Pancreas (tissue), 10 donors: ENCODE measurements around the gene RAD23A. TPM values are rescaled to one million over a fixed set of nuclear protein-coding genes. Genes with fewer than 3 reads are reported as not detected.

Experiments
- ATAC-seq, 4 donors: fragments of 200-7000 bp; cut with Tn5 transposase; one replicate each; pipeline versions ENCODE4 v1.8.0 to v1.9.1; 2020; ENCODE audit warnings: mild to moderate bottlenecking in 4 of 4, moderate library complexity in 4 of 4
- DNase-seq, 6 donors: peaks; one replicate each; pipeline ENCODE4 v3.0.0-alpha.2; 2020
- FAIRE-seq: peaks from 2 replicates; lab custom pipeline; 2012; peaks lifted over from hg19 to GRCh38; lab: Jason Lieb, UNC
- H3K27ac ChIP-seq, 4 donors: fragments of 200-600 bp; sonication (generic); 1 replicate in 3 of 4; 2 replicates in 1 of 4; pipeline versions ENCODE4 v1.5.0 to v1.8.0; 2020
- H3K27me3 ChIP-seq, 4 donors: fragments of 200-600 bp; one replicate each; pipeline ENCODE4 v1.8.0; 2021
- H3K36me3 ChIP-seq, 3 donors: fragments of 200-600 bp; sonication (generic) in 1 of 3; one replicate each; pipeline versions ENCODE4 v1.5.0 to v1.8.0; 2020 to 2021
- H3K4me1 ChIP-seq, 3 donors: fragments of 200-600 bp; one replicate each; pipeline ENCODE4 v1.8.0; 2021
- H3K4me3 ChIP-seq, 4 donors: fragments of 200-600 bp; sonication (generic) in 2 of 4; one replicate each; pipeline versions ENCODE4 v1.5.0 to v1.8.0; 2020 to 2021
- H3K9me3 ChIP-seq, 4 donors: fragments of 200-600 bp; one replicate each; pipeline ENCODE4 v1.8.0; 2021
- CTCF ChIP-seq, 4 donors: fragments of 200-600 bp; sonication (generic) in 3 of 4; IDR thresholded peaks; one replicate each; pipeline versions ENCODE4 v1.5.0 to v1.8.0; 2021; ENCODE audit warnings: antibody characterized with exemption in 4 of 4
- WGBS, 2 donors: extraction: QIAGEN DNeasy Blood & Tissue Kit; methylation state at CpG; one replicate each; pipeline ENCODE4 v1.1.7; 2013; 5-methylcytosine and 5-hydroxymethylcytosine counted together
- intact Hi-C, 3 donors: fragments of 100-400 bp; cut with DNase I; formaldehyde crosslinking; loops; one replicate each; pipeline versions ENCODE4 v1.11.1 to v1.14.2; 2022
- polyA plus RNA-seq, 2 donors: library from polyadenylated mRNA; stranded (reverse); fragments of 200-250 nt; gene quantifications; one replicate each; pipeline ENCODE4 v1.2.3, GENCODE V29; 2013
- total RNA-seq, 6 donors: library from RNA; stranded (reverse); fragmentation: NEBNext Ultra II Directional in 4 of 6; extraction: Animal tissue kit (Norgen Biotek cat#: 25700) in 4 of 6; gene quantifications; one replicate each; pipeline versions ENCODE4 v1.2.1 to v1.2.4, GENCODE V29; 2021 to 2023
- donor health status: healthy with polysubstance abuse.
- donor health status: DM: no; HTN: no; CAD: no; lungs with moderate emphysema.
- donor health status: DM: no; HTN: no; CAD: no.
- donor health status: control.
- donor health status: control.
- donor health status: Bipolar disorder and iron deficiency.
- donor health status: DM: yes; HTN: yes; CAD: no.
- donor health status: DM: no; HTN: no; CAD: no.
- donor health status: DM: no; HTN: no; CAD: no.
- donor health status: DM: yes; HTN: yes; CAD: no.

The RAD23A gene
- total and polyA plus RNA-seq, 8 donors, result 35.0 to 99.1 (median 46.8) TPM

GRCh38 chr19:12943437-12944044, 2.1 kb upstream of the RAD23A start:
- no peaks in the 10 kb centered on the region for H3K27me3 ChIP-seq
- H3K9me3 ChIP-seq, result no peaks in the 10 kb centered on the region
- intact Hi-C loops, result no loop called here
- peaks cover 10 to 56% (median 30%) of the 10 kb centered on the region in 3 donors for H3K36me3 ChIP-seq
- no peak for TF ChIP-seq CTCF (IDR thresholded peaks at IDR 0.05)
- no peak for ATAC-seq
- H3K4me1 ChIP-seq, result peaks cover 19 to 28% (median 23%) of the 10 kb centered on the region in 3 donors
- WGBS, 2 donors, result 62 to 73% methylated on average over 18 of the region's 18 CpGs
- H3K27ac ChIP-seq, result no peak overlapping the region
- FAIRE-seq, result no peak
- no peak for DNase-seq
- no peak overlapping the region for H3K4me3 ChIP-seq

- H3K4me1 ChIP-seq, result peaks cover 19 to 28% (median 23%) of the 10 kb centered on the region in 3 donors
- ATAC-seq (no peak), DNase-seq (no peak), FAIRE-seq (no peak)
- no peak overlapping the region for H3K27ac ChIP-seq
- H3K36me3 ChIP-seq, result peaks cover 10 to 62% (median 36%) of the 10 kb centered on the region in 3 donors
- H3K27me3 ChIP-seq, result no peaks in the 10 kb centered on the region
- no peaks in the 10 kb centered on the region for H3K9me3 ChIP-seq
- no peak overlapping the region for H3K4me3 ChIP-seq
- WGBS, 2 donors, result 52 to 65% methylated on average over 2 of the region's 2 CpGs
- no peak for TF ChIP-seq CTCF (IDR thresholded peaks at IDR 0.05)
- intact Hi-C loops, result no loop called here
These were observed 1.5 kb upstream of the RAD23A start for GRCh38 chr19:12944104-12944674.

GRCh38 chr19:12946092-12946721, 545 bp downstream of the RAD23A start:
- intact Hi-C loops, result no loop called here
- H3K4me1 ChIP-seq, result peaks cover 7 to 24% (median 9%) of the 10 kb centered on the region in 3 donors
- FAIRE-seq (no peak), ATAC-seq (peak; percentile 69 to 83 (median 80)), DNase-seq (peak; percentile 58 to 88 (median 76))
- H3K4me3 ChIP-seq, result peak overlapping the region; percentile 76 to 93 (median 84)
- WGBS, 2 donors, result 0 to 1% methylated on average over 25 to 40 of the region's 40 CpGs
- no peaks in the 10 kb centered on the region for H3K9me3 ChIP-seq
- H3K27ac ChIP-seq, result peak overlapping the region; percentile 82 to 90 (median 86)
- no peaks in the 10 kb centered on the region for H3K27me3 ChIP-seq
- peaks cover 4 to 68% (median 37%) of the 10 kb centered on the region in 3 donors for H3K36me3 ChIP-seq
- TF ChIP-seq CTCF (IDR thresholded peaks at IDR 0.05), result no peak

- 53 to 64% methylated on average over 14 of the region's 14 CpGs for WGBS, 2 donors
- peak overlapping the region in 3 of 4 donors; percentile 81 to 93 (median 86) for H3K4me3 ChIP-seq
- no peak for TF ChIP-seq CTCF (IDR thresholded peaks at IDR 0.05)
- ATAC-seq (no peak), FAIRE-seq (no peak), DNase-seq (no peak)
- peak overlapping the region in 2 of 4 donors; percentile 87 to 90 for H3K27ac ChIP-seq
- H3K27me3 ChIP-seq, result no peaks in the 10 kb centered on the region
- peaks cover 4 to 68% (median 40%) of the 10 kb centered on the region in 3 donors for H3K36me3 ChIP-seq
- H3K4me1 ChIP-seq, result peaks cover 7 to 19% (median 9%) of the 10 kb centered on the region in 3 donors
- intact Hi-C loops, result no loop called here
- no peaks in the 10 kb centered on the region for H3K9me3 ChIP-seq
These were observed 1.3 kb downstream of the RAD23A start for GRCh38 chr19:12946731-12947496.
